ENCODE measurements around the gene COL2A1.

- no peak for TF ChIP-seq CTCF (IDR thresholded peaks at IDR 0.05; ENCODE audit: low read depth, low read length, missing input control)
- TF ChIP-seq, protein P1, sequence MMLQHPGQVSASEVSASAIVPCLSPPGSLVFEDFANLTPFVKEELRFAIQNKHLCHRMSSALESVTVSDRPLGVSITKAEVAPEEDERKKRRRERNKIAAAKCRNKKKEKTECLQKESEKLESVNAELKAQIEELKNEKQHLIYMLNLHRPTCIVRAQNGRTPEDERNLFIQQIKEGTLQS (IDR thresholded peaks at IDR 0.05): no peak
- no peak for TF ChIP-seq RAD21 (IDR thresholded peaks at IDR 0.05)
- TF ChIP-seq GABPA (IDR thresholded peaks at IDR 0.05 in 1 of 2, conservative IDR thresholded peaks at IDR 0.05 in 1 of 2): no peak
- no peak for TF ChIP-seq SP1 (IDR thresholded peaks at IDR 0.05)
- TF ChIP-seq FOXA1 (IDR thresholded peaks at IDR 0.05): no peak
- no peak for TF ChIP-seq JUND (IDR thresholded peaks at IDR 0.05)
- TF ChIP-seq NR2F2 (IDR thresholded peaks at IDR 0.05): no peak
These were observed 49.6 kb upstream of the COL2A1 start for GRCh38 chr12:48053883-48054282.

All from liver (tissue), 3 donors.